Lung (tissue), 12 donors: ENCODE measurements around the gene SELENOM. TPM values are rescaled to one million over a fixed set of nuclear protein-coding genes. Genes with fewer than 3 reads are reported as not detected.

ENCODE experiments used
- ATAC-seq: fragments of 200-7000 bp; cut with Tn5 transposase; one replicate; pipeline ENCODE4 v1.9.1; 2020; ENCODE audit warnings: moderate number of reproducible peaks; ENCODE audit not compliant: insufficient read depth, low FRiP score
- DNase-seq, 3 donors: peaks; one replicate each; pipeline ENCODE4 v3.0.0-alpha.2; 2013 to 2017
- H3K27ac ChIP-seq, 2 donors: one replicate each; pipeline ENCODE4 v1.5.1; 2013; ENCODE audit warnings: mild to moderate bottlenecking in 2 of 2, moderate library complexity in 2 of 2, control low read depth in 1 of 2, inconsistent platforms in 1 of 2, low read depth in 1 of 2, low read length in 1 of 2
- H3K27me3 ChIP-seq, 3 donors: one replicate each; pipeline ENCODE4 v1.5.1; 2013; ENCODE audit warnings: low read length in 2 of 3; ENCODE audit not compliant: control insufficient read depth in 3 of 3, insufficient read depth in 3 of 3
- H3K36me3 ChIP-seq, 4 donors: one replicate each; pipeline ENCODE4 v1.5.1; 2013; ENCODE audit warnings: low read length in 4 of 4, mild to moderate bottlenecking in 1 of 4, moderate library complexity in 1 of 4; ENCODE audit not compliant: control insufficient read depth in 4 of 4, insufficient read depth in 4 of 4
- H3K4me1 ChIP-seq, 5 donors: one replicate each; pipeline ENCODE4 v1.5.1; 2013; ENCODE audit warnings: low read length in 5 of 5, mild to moderate bottlenecking in 2 of 5, moderate library complexity in 1 of 5; ENCODE audit not compliant: control insufficient read depth in 5 of 5, insufficient read depth in 5 of 5
- H3K4me3 ChIP-seq: one replicate; pipeline ENCODE4 v1.5.1; 2013; ENCODE audit warnings: mild to moderate bottlenecking, control low read depth, moderate library complexity
- H3K9ac ChIP-seq, 2 donors: one replicate each; pipeline ENCODE4 v1.5.1; 2013; ENCODE audit warnings: low read length in 2 of 2, control low read depth in 1 of 2; ENCODE audit not compliant: insufficient read depth in 1 of 2
- H3K9me3 ChIP-seq, 4 donors: one replicate each; pipeline ENCODE4 v1.5.1; 2013; ENCODE audit warnings: low read length in 3 of 4, mild to moderate bottlenecking in 1 of 4, moderate library complexity in 1 of 4; ENCODE audit not compliant: control insufficient read depth in 4 of 4, insufficient read depth in 3 of 4
- WGBS, 2 donors: extraction: QIAGEN DNeasy Blood & Tissue Kit; methylation state at CpG; one replicate each; pipeline ENCODE4 v1.1.7; 2013; 5-methylcytosine and 5-hydroxymethylcytosine counted together
- polyA plus RNA-seq, 2 donors: library from polyadenylated mRNA; stranded (reverse); fragments of 200-250 nt; gene quantifications; one replicate each; pipeline ENCODE4 v1.2.1, GENCODE V29; 2013
- total RNA-seq, 2 donors: library from RNA; depleted of rRNA in 1 of 2; stranded (reverse); fragments of >200 nt in 1 of 2; gene quantifications; one replicate each; pipeline ENCODE4 v1.2.1, GENCODE V29; 2014 to 2021
- TF ChIP-seq, protein P1 (sequence below): IDR thresholded peaks from 2 replicates; pipeline ENCODE4 v1.5.1; 2012; ENCODE audit warnings: mild to moderate bottlenecking; ENCODE audit errors: control extremely low read depth, extremely low read depth
- donor health status: control.
- donor health status: control.
- donor health status: Bipolar disorder and iron deficiency.
- donor health status: healthy.
- donor health status: DM: yes; HTN: yes; CAD: no.

Gene SELENOM
- total and polyA plus RNA-seq, 4 donors = 26.6 to 159 (median 147) TPM

- 89 to 95% methylated on average over 4 of the region's 4 CpGs for WGBS, 2 donors
- ATAC-seq = no peak
These were observed 27.3 kb upstream of the SELENOM start for GRCh38 chr22:31134688-31135087.

GRCh38 chr22:31133911-31134310 lies 26.5 kb upstream of the SELENOM start:
- no peak overlapping the region for H3K9ac ChIP-seq
- TF ChIP-seq, protein P1, sequence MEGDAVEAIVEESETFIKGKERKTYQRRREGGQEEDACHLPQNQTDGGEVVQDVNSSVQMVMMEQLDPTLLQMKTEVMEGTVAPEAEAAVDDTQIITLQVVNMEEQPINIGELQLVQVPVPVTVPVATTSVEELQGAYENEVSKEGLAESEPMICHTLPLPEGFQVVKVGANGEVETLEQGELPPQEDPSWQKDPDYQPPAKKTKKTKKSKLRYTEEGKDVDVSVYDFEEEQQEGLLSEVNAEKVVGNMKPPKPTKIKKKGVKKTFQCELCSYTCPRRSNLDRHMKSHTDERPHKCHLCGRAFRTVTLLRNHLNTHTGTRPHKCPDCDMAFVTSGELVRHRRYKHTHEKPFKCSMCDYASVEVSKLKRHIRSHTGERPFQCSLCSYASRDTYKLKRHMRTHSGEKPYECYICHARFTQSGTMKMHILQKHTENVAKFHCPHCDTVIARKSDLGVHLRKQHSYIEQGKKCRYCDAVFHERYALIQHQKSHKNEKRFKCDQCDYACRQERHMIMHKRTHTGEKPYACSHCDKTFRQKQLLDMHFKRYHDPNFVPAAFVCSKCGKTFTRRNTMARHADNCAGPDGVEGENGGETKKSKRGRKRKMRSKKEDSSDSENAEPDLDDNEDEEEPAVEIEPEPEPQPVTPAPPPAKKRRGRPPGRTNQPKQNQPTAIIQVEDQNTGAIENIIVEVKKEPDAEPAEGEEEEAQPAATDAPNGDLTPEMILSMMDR = no peak
- ATAC-seq (no peak), DNase-seq (no peak)
- peaks cover 0 to 7% (median 0%) of the 10 kb centered on the region in 5 donors for H3K4me1 ChIP-seq
- H3K36me3 ChIP-seq = peaks cover 0 to 2% (median 0%) of the 10 kb centered on the region in 4 donors
- H3K4me3 ChIP-seq = no peak overlapping the region
- H3K27me3 ChIP-seq = no peaks in the 10 kb centered on the region
- H3K27ac ChIP-seq = no peak overlapping the region
- WGBS, 2 donors = 95 to 97% methylated on average over 19 of the region's 19 CpGs
- no peaks in the 10 kb centered on the region for H3K9me3 ChIP-seq

More at GRCh38 chr22:31134688-31135087, 27.3 kb upstream of the SELENOM start:
- H3K4me3 ChIP-seq = no peak overlapping the region
- H3K4me1 ChIP-seq = peaks cover 0 to 7% (median 0%) of the 10 kb centered on the region in 5 donors
- TF ChIP-seq, protein P1 = no peak
- no peak overlapping the region for H3K27ac ChIP-seq
- peaks cover 0 to 2% (median 0%) of the 10 kb centered on the region in 4 donors for H3K36me3 ChIP-seq
- no peak overlapping the region for H3K9ac ChIP-seq
- no peak for DNase-seq
- peaks cover 0 to 3% (median 0%) of the 10 kb centered on the region in 3 donors for H3K27me3 ChIP-seq
- no peaks in the 10 kb centered on the region for H3K9me3 ChIP-seq

GRCh38 chr22:31130873-31131272 lies 23.5 kb upstream of the SELENOM start:
- ATAC-seq = no peak
- Histone ChIP-seq H3K9ac (no peak overlapping the region), H3K4me1 (peaks cover 0 to 7% (median 0%) of the 10 kb centered on the region in 5 donors), H3K27me3 (no peaks in the 10 kb centered on the region), H3K27ac (no peak overlapping the region), H3K4me3 (no peak overlapping the region), H3K36me3 (peaks cover 0 to 2% (median 0%) of the 10 kb centered on the region in 4 donors), H3K9me3 (no peaks in the 10 kb centered on the region)
- TF ChIP-seq, protein P1 = no peak
- 66 to 92% methylated on average over 2 of the region's 2 CpGs for WGBS, 2 donors
- DNase-seq = peak in 1 of 3 donors; percentile 11

DNA sequence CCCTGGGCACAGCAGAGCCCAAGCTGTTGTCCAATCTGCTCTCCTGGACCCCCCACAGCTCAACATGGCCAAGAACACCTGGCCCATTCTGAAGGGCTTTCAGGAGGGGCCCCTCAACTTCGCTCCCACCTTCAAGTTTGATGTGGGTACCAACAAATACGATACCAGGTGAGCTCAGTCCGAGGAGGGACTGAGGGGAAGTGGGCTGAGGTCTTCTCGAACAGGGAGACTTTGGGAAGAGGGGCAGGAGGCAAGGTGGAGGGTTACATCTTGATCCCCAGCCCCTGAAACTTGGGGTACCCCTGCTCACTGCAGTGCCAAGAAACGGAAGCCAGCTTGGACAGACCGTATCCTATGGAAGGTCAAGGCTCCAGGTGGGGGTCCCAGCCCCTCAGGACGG lies 20.8 kb upstream of the SELENOM start:
- WGBS, 2 donors = 93 to 97% methylated on average over 7 of the region's 7 CpGs
- no peaks in the 10 kb centered on the region for H3K27me3 ChIP-seq
- H3K4me3 ChIP-seq = no peak overlapping the region
- TF ChIP-seq, protein P1 = no peak
- H3K36me3 ChIP-seq = no peaks in the 10 kb centered on the region
- no peak overlapping the region for H3K27ac ChIP-seq
- no peak for DNase-seq
- no peak overlapping the region for H3K9ac ChIP-seq
- peaks cover 0 to 7% (median 0%) of the 10 kb centered on the region in 5 donors for H3K4me1 ChIP-seq
- no peaks in the 10 kb centered on the region for H3K9me3 ChIP-seq
- no peak for ATAC-seq
